ENCODE data around the gene SNX21. TPM values are rescaled to one million over a fixed set of nuclear protein-coding genes. Genes with fewer than 3 reads are reported as not detected.

The SNX21 gene
- total and polyA plus RNA-seq, 2 donors (not counting 3 experiments of a cell fraction or from before 2014, with no cell fraction given) = 11.6 to 11.9 TPM

DNA sequence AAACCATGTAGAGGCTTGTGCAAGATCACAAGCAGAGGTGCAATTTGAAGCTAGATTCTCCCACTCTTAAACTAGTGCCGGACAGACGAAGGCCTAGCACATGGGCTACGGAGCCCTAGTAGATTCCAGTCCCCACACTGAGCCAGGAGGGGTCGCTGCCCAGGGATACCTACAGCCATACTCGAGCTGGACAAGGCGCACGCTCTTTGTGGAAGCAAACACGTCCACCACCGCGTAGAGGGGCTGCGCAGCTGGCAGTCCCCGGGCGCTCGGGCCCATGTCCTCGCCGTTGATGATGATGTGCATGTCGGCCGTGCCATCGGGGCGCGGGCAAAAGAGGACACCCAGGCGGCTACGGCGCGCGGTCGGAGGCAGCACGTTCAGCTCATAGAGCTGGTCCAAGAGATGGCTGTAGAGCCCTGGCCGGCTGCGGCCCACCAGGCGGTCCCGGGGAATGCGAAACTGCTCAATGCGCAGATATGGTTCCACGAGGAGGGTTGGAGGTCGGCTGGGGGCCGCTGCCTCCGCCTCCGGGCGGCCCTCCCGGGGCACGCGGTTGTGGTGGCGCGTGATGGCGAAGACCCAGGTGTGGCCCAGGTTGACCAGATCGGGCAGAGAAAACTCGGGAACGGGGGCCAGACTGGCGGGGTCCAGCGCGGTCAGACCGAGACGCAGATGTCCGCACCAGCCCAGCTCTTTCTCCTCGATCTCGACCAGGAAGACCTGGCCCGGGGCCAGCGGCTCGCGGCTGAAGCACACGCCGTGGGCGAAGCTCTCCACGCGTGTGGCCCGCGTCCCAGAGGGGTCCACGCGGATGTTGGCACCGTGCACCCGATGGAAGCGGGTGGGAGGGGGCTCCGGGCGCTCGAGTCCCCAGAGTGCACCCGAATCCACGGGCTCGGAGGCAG, 56.7 kb downstream of the SNX21 start:
- Histone ChIP-seq H3K36me3 (ENCODE audit: control insufficient read depth in 2 of 2, extremely low read depth in 1 of 2, insufficient read depth in 2 of 2, low read length in 2 of 2) (peaks cover 0 to 19% of the 10 kb centered on the region in 2 experiments), H3K9me1 (replicated peaks; ENCODE audit: control insufficient read depth, extremely low read depth, insufficient read depth, low read length) (no peaks in the 10 kb centered on the region), H3K4me1 (ENCODE audit: control insufficient read depth, extremely low read depth, insufficient read depth, low read length) (peaks cover 24% of the 10 kb centered on the region), H3K27ac (ENCODE audit: insufficient read depth, low read depth, low read length) (peak overlapping the region; percentile 50), H3K27me3 (ENCODE audit: control insufficient read depth in 2 of 2, insufficient read depth in 2 of 2, low read length in 2 of 2) (no peaks in the 10 kb centered on the region), H3K4me2 (ENCODE audit: insufficient read depth, low read length) (peak overlapping the region; percentile 60), H3K9ac (replicated peaks; ENCODE audit: extremely low read depth, insufficient read depth, low read length) (peak overlapping the region; percentile 65), H4K20me1 (replicated peaks; ENCODE audit: control insufficient read depth, extremely low read depth, insufficient read depth, low read length) (no peaks in the 10 kb centered on the region), H3K4me3 (replicated peaks in 1 of 3; ENCODE audit: insufficient read depth in 1 of 3, low read depth in 1 of 3, low read length in 3 of 3) (peak overlapping the region; percentile 47 to 81 (median 57)), H2AFZ (ENCODE audit: low read depth, low read length) (peak overlapping the region; percentile 61), H3K79me2 (ENCODE audit: control insufficient read depth, insufficient read depth, low read length) (no peaks in the 10 kb centered on the region), H3K9me3 (replicated peaks; ENCODE audit: control insufficient read depth, insufficient read depth, low read length) (no peaks in the 10 kb centered on the region)
- peak; percentile 89 for DNase-seq (ENCODE audit: low read depth, low spot score)
- dilution Hi-C loops (cut with MboI; ENCODE audit: extremely low pct_ligation_motif_present, low sequenced_read_pairs) = no loop called here
- ChIA-PET POLR2A (interaction anchor here (0.7 to 3.5 kb wide), 6 partner anchors 9 to 68 kb away, joined by 3 to 26 read pairs (median 3); partner anchors contain the start of genes PCIF1, PLTP and ZSWIM1), CTCF (interaction anchor here (0.6 to 4.9 kb wide), 29 partner anchors 9 to 930 kb away, joined by 3 to 50 read pairs (median 5); partner anchors contain the start of genes ACOT8, PCIF1, PLTP and SNX21)
- BruUV-seq (replicated peaks) = TSS peak; percentile 35
- intact Hi-C loops (cut with micrococcal nuclease) = loop anchor here (1.0 to 2.0 kb wide), 6 partner anchors 34 to 80 kb away; partner anchors contain the start of genes ACOT8, PCIF1 and ZSWIM3
- peak; percentile 95 for FAIRE-seq
- TF ChIP-seq, protein P1, sequence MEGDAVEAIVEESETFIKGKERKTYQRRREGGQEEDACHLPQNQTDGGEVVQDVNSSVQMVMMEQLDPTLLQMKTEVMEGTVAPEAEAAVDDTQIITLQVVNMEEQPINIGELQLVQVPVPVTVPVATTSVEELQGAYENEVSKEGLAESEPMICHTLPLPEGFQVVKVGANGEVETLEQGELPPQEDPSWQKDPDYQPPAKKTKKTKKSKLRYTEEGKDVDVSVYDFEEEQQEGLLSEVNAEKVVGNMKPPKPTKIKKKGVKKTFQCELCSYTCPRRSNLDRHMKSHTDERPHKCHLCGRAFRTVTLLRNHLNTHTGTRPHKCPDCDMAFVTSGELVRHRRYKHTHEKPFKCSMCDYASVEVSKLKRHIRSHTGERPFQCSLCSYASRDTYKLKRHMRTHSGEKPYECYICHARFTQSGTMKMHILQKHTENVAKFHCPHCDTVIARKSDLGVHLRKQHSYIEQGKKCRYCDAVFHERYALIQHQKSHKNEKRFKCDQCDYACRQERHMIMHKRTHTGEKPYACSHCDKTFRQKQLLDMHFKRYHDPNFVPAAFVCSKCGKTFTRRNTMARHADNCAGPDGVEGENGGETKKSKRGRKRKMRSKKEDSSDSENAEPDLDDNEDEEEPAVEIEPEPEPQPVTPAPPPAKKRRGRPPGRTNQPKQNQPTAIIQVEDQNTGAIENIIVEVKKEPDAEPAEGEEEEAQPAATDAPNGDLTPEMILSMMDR (IDR thresholded peaks at IDR 0.05; ENCODE audit: extremely low read depth in 1 of 2, insufficient read depth in 1 of 2, low read depth in 1 of 2, low read length in 2 of 2) = peak; percentile 79 to 82
- peak; percentile 68 for TF ChIP-seq MYC (IDR thresholded peaks at IDR 0.05; ENCODE audit: low read depth, low read length)
- TF ChIP-seq FOS (IDR thresholded peaks at IDR 0.05; ENCODE audit: borderline replicate concordance, insufficient read depth, low read length) = no peak
- peak; percentile 30 for TF ChIP-seq POLR2A (IDR thresholded peaks at IDR 0.05; ENCODE audit: low read depth, low read length)
- no peak for TF ChIP-seq EZH2 (IDR thresholded peaks at IDR 0.05; ENCODE audit: borderline replicate concordance, low read depth, low read length, severe bottlenecking)
- no peak for TF ChIP-seq JUN (IDR thresholded peaks at IDR 0.05; ENCODE audit: borderline replicate concordance, insufficient read depth, insufficient read length, low read depth)
- TF ChIP-seq, protein P2, sequence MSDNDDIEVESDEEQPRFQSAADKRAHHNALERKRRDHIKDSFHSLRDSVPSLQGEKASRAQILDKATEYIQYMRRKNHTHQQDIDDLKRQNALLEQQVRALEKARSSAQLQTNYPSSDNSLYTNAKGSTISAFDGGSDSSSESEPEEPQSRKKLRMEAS (IDR thresholded peaks at IDR 0.05; ENCODE audit: insufficient read depth, insufficient read length) = peak; percentile 56
- TF ChIP-seq POLR2AphosphoS5 (IDR thresholded peaks at IDR 0.05; ENCODE audit: insufficient read depth, low read depth, low read length) = peak; percentile 24
- TF ChIP-seq GATA2 (IDR thresholded peaks at IDR 0.05; ENCODE audit: insufficient read depth, insufficient read length, low read depth, low read length) = no peak
